Islet precursor cell (in vitro differentiated cells): ENCODE results near the gene GALNT16.
"Not testable (repeated sequence)": the region's sequence is repeated elsewhere in the genome, so short reads cannot be mapped to it uniquely, and the experiment has no call there.

Source experiments
- DNase-seq: peaks from one replicate; pipeline ENCODE4 v3.0.0-alpha.2; 2018

GALNT16 gene

GRCh38 chr14:69287098-69288010 lies 27.4 kb downstream of the GALNT16 start:
- DNase-seq: no peak

GRCh38 chr14:69288011-69288771 lies 28.2 kb downstream of the GALNT16 start:
- DNase-seq: no peak

- DNase-seq: no peak
Observed at GRCh38 chr14:69288956-69289705, 29.2 kb downstream of the GALNT16 start.

- peak; percentile 28 for DNase-seq
Observed at GRCh38 chr14:69289811-69290520, 30.0 kb downstream of the GALNT16 start.

GRCh38 chr14:69290881-69291280 lies 30.9 kb downstream of the GALNT16 start:
- not testable (repeated sequence) for DNase-seq

GRCh38 chr14:69291396-69291795 lies 31.4 kb downstream of the GALNT16 start:
- no peak for DNase-seq

- DNase-seq: peak; percentile 82
Observed at GRCh38 chr14:69291891-69292561, 32.1 kb downstream of the GALNT16 start.

- no peak for DNase-seq
Observed at GRCh38 chr14:69298131-69299071, 38.4 kb downstream of the GALNT16 start.

- no peak for DNase-seq
Observed at GRCh38 chr14:69299286-69300035, 39.5 kb downstream of the GALNT16 start.

- DNase-seq: no peak
Observed at GRCh38 chr14:69300601-69301221, 40.8 kb downstream of the GALNT16 start.

- peak; percentile 17 for DNase-seq
Observed at GRCh38 chr14:69303086-69303485, 43.1 kb downstream of the GALNT16 start.

- no peak for DNase-seq
Observed at GRCh38 chr14:69312608-69313007, 52.6 kb downstream of the GALNT16 start.

- DNase-seq: no peak
Observed at GRCh38 chr14:69313176-69313575, 53.2 kb downstream of the GALNT16 start.

GRCh38 chr14:69314327-69314726 lies 54.4 kb downstream of the GALNT16 start:
- DNase-seq: no peak

GRCh38 chr14:69315301-69315700 lies 55.3 kb downstream of the GALNT16 start:
- peak; percentile 10 for DNase-seq

GRCh38 chr14:69316449-69317101 lies 56.6 kb downstream of the GALNT16 start:
- DNase-seq: peak; percentile 31

GRCh38 chr14:69317102-69317755 lies 57.3 kb downstream of the GALNT16 start:
- DNase-seq: peak; percentile 92

GRCh38 chr14:69317780-69318179 lies 57.8 kb downstream of the GALNT16 start:
- no peak for DNase-seq
